ENCODE measurements around the gene RAVER1.

The RAVER1 gene

DNA sequence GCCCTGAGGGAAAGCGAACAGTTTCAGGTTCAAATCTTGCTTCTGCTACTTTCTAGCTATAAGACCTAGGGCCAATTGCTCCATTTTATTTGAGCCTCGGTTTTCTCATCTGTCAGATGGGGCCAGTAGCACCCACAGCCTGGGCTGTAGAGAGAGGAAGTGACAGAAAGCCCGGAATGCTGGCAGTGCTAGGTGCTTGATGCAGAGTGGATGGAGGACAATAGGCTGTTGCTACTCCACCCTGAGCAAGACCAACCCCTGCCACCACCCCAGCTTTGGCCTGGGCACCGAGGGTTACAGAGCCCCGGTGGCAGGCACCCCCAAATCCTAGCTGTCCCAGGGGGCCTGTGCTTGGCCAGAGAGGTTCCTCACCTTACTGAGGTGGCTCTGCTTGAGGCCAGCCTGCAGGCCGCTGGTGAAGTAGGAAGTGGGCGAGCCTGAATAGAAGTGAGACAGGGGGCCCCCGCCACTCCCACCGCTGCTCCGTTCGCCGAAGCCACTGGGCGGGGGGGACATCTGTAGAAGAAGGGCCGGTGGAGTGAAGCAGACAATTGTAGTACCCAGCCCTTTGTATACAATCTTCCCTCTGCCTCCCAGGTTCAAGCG lies 15.4 kb downstream of the RAVER1 start:
- no peak for DNase-seq

DNA sequence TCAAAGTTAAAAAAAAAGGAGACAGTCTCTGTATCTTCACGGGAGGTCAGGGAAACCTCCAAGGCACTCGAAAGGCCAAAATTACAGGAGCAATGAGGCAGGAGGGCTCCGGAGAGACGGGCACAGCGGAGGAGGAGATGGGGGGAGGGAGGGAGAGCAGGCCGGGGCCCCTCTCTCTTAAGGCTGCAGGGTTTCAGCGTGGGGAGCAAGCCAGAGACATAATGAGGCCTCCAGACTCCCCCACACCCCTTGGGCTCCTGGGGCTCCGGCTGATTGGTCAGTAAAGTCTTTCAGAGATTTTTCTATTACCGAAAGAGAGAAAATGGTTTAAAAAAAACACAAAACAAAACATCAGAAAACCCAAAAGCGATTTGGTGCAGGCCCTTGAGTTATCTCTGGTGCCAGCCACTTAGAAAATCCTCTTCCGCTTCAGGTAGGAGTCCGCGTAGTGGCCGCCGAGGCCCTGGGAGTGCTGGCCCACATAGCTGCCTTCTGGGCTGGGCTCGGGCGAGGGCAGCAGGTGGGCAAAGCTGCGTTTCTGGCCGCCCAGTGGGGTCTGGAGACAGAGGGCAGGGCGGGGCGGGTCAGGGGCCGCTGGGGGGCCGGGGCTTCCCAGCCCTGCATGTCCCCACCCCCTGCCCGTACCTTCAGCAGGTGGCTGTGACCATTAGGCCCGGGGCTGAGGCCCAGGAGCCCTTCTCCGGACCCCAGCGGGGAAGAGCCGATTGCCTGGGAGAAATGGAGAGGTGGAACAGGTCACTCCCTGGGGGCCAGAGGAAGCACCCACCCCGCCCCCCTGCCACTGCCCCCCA lies 16.1 kb downstream of the RAVER1 start:
- DNase-seq: no peak

DNA sequence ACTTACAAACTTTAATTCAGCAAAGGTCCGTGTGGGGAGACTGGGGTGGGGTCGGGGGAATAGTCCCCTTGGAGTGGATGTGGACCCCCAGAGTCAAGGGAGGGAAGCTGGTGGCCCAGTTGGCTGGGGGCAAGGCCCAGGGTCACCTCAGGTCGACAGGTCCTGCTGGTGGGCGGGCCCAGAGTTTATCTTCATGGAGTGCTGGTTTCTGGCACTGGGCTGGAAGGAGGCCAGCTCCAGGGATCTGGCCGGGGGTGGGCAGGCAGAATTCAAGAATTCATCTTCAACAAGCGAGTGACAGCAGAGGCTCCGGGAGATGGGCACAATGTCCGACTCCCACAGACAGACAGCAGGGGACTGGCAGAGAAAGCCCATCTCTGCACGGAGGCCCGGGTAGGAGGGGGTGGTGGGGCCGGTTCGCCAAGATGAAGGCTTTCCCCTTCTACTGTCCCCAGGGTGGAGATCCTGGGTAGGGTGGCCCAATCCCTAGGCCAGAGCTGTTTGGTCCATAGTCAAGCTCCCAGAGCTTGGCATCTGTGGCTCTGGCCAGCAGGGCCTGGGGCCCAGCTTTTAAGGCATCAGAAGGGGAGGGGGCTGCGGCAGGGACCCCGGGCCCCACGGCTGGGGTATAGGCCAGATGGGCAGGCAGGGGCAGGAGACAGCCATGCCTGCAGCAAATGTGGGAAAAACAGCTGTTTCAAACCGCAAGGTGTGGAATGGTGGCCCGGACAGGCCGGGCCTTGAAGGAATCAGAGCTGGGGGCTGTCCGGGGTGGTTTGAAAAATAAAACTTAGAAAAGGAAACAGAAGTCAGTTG lies 16.9 kb downstream of the RAVER1 start:
- no peak for DNase-seq

DNA sequence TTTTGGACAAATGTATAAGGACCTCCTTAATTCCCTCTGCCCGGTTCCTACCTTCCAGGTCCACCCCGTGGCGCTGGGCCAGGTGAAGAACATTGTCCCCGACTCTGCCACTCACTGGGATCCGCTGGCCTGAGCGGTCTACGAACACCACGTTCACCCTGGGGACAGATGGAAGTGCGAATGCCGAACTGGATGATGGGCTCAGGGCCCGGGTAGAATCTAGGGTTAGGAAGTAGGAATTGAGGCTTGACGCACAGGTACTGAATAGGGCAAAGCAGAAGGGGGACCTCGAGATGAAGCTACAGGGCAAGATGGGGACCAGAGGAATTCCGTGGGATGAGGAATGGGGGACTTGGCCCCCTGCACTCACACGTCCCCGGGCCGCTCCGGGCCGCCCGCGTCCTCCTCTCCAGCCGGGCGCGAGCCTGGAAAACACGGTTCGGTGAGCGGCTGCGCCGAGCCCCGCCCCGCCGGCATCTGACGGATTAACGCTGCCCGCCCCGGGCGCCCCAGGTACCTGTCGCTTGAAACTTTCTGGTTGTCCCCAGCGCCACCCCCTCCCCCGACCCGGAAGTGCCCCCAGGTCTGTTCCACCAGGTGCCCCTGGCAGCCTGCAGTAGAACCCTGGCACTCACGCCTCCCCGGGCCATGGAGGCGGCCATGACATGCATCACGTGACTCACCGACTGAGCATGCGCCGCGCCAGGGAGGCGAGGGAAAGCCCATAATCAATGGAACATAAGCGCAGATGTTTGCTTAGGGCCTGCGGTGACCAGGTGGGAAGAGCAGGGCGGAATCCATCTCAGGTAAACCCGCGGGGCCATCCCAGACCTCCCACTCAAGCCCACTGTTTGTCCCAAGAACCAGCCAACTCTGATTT lies 17.8 kb downstream of the RAVER1 start, which contains the start of gene FDX2:
FDX2 (minus strand) TSS at position 681 of the 880 bp plus-strand sequence; CDS start at position 662, 19 bp downstream.
- peak; percentile 78 to 90 (median 89) for DNase-seq

DNA sequence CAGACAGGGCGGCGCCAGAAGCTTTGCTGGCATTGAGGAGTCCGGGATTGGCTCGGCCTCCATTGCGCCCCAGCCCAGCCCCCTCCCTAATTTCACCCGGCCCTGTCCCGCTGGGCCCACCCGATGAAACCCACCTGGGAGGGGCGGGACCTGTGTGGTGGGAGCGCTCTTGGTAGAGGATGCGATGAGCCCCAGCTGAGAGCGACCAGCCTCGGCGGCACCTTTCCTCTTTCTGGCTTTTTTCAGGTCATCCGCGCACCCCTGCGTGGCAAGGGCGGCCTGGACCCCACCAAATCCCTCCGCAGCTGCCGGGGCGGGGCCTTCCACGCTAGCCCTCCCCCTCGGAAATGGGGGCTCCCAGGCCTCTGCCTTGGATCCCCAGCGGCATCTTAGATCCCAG lies 23.9 kb downstream of the RAVER1 start, which contains the start of gene ZGLP1:
ZGLP1 (minus strand) TSS at position 393 of the 400 bp plus-strand sequence.
- DNase-seq: no peak

DNA sequence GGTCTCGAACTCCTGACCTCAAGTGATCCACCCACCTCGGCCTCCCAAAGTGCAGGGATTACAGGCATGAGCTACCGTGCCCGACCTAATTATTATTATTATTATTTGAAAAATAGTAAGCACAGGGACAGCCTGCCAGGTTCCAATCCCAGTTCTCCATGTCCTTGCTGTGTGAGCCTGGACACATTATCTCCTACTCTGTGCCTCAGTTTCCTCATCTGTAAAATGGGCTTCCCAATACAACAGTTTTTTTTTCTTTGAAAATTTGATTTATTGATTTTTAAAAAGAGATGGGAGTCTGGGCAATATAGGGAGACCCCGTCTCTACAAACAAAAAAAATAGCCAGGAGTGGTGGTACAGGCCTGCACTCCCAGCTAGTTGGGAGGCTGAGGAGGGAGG lies 27.0 kb downstream of the RAVER1 start:
- no peak for DNase-seq

DNA sequence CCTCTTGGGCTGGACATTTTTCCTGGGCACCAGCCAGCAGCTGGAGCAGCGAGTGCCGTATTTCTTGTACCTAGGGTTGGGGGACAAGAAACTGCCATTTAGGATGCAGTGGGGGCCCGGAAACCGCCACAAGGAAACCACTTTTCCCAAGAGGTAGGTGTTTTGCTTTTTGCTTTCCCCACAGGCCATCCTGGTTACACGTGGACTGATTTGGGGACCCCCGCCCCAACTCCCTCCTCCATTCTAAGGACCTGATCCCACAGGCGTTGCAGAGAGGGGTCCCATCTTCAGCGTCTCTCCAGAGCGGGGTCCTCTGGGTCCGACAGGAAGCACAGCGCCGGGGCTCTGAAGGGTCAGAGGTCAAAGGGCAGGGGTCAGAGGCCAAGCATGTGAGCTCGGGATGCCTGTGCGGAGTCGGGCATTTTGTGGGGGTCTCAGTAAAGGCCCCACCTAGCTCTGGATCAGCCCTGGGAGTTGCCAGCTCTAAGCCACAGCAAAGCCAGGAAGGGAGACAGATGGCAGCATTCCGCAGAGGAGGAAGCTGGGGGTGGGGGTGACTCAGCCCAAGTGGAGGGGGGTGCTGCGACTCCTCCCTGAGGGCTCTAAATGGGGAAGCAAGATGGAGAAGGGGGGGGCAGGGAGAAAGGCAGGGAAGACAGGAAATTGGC lies 28.1 kb downstream of the RAVER1 start:
- no peak for DNase-seq

DNA sequence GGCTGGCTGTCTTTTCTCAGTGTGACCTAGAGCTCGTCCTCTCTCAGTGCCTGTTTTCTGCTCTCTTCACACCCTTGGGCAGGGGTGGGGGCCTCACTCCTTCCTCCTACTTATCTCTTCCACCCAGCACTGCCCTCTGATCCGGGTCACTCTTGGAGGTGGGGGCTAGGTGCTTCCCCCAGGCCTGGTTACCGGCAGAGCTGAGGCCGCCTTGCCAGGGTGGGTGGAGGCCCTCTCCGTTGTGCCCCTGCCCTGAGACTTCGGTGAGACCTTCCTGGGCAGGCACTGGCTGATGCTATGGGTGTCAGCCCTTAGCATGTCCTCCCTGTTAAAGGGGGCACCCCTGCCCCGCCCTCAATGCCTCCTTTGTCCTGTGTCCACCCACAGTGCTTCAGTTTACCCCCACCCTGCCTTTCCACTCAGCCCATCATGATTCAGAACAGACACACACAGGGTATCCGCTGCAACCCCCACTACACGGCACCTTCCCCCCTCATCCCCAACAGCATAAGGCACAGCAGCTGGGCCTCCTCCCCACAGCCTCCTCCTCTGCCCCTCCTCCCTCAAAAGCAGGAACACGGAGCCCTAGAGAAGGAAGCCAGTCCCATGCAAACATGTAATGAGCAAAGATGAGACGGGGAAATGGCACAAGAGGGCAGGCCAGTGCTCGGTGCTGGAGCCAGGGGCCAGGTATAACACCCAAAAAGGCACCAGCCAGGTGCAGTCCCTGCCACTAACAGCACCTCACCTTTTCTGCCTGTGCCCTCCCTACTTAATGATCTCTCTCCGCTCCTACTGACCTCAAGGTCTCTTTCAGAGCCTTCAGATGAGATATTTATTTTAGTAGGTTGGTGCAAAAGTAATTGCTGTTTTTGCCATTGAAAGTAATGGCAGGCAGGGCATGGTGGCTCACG lies 33.5 kb downstream of the RAVER1 start:
- no peak for DNase-seq

DNA sequence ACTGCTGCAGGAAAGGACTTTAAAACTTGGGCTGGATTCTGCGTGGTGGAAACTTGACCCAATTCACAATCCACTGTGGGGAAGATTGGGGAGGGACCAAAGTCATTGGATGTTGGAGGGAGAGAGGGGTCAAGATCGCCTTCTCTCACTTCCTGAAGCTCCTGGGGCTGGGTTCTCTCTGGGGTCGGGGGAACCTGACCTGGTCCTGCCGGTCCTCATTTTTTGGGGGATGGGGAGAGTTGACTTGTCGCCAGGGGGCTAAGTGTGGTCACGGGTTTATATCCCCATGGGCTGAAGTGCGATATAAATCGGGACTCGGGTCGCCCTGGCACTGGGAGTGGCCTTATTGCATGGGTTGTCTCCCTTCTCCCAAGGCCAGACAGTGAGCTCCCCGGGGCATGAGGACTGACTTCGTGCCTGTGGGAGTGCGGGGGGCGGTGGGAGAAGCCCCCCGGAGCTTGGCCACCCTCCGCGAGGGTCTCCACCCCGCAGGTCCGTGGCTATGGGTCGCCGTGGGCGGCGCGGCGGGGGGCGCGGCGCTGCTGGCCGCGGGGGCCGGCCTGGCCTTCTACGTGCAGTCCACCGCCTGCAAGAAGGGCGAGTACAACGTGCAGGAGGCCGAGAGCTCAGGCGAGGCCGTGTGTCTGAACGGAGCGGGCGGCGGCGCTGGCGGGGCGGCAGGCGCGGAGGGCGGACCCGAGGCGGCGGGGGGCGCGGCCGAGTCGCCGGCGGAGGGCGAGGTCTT lies 37.3 kb downstream of the RAVER1 start:
- no peak for DNase-seq

DNA sequence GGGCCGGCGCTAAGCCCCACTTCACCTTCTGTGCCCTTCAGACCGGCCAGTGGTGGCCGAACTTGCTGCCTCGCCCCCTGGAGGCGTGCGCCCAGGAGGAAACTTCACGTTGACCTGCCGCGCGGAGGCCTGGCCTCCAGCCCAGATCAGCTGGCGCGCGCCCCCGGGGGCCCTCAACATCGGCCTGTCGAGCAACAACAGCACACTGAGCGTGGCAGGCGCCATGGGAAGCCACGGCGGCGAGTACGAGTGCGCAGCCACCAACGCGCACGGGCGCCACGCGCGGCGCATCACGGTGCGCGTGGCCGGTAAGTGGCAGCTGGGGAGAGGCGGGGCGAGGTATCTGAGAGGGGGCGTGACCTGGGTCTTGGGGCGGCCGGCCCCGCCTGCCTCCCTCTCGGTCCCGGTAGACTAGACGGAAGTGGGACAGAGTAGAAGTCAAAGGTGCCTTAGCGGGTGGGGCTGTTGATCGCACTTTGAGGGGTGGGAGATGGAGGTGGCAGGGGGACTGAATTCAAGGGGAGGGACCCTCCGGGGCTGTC lies 38.0 kb downstream of the RAVER1 start:
- peak; percentile 38 to 83 (median 63) for DNase-seq

DNA sequence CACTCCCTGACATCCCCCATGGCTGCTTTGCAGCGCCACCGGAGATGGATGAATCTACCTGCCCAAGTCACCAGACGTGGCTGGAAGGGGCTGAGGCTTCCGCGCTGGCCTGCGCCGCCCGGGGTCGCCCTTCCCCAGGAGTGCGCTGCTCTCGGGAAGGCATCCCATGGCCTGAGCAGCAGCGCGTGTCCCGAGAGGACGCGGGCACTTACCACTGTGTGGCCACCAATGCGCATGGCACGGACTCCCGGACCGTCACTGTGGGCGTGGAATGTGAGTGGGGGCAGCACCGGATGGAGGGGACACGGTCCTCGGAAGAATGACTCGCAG lies 39.0 kb downstream of the RAVER1 start:
- no peak for DNase-seq

DNA sequence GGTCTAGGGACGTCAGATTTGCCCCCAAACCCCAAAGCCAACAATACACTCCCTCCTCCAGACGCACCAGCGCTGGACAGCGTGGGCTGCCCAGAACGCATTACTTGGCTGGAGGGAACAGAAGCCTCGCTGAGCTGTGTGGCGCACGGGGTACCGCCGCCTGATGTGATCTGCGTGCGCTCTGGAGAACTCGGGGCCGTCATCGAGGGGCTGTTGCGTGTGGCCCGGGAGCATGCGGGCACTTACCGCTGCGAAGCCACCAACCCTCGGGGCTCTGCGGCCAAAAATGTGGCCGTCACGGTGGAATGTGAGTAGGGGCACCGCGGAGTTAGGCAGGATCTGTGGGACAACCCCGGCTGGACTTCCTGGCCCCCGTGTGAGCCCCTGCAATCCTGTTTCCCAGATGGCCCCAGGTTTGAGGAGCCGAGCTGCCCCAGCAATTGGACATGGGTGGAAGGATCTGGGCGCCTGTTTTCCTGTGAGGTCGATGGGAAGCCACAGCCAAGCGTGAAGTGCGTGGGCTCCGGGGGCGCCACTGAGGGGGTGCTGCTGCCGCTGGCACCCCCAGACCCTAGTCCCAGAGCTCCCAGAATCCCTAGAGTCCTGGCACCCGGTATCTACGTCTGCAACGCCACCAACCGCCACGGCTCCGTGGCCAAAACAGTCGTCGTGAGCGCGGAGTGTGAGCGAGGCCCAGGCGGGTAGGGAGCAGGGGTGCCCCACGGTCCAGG lies 39.5 kb downstream of the RAVER1 start:
- peak in 1 of 5 experiments; percentile 14 for DNase-seq

DNA sequence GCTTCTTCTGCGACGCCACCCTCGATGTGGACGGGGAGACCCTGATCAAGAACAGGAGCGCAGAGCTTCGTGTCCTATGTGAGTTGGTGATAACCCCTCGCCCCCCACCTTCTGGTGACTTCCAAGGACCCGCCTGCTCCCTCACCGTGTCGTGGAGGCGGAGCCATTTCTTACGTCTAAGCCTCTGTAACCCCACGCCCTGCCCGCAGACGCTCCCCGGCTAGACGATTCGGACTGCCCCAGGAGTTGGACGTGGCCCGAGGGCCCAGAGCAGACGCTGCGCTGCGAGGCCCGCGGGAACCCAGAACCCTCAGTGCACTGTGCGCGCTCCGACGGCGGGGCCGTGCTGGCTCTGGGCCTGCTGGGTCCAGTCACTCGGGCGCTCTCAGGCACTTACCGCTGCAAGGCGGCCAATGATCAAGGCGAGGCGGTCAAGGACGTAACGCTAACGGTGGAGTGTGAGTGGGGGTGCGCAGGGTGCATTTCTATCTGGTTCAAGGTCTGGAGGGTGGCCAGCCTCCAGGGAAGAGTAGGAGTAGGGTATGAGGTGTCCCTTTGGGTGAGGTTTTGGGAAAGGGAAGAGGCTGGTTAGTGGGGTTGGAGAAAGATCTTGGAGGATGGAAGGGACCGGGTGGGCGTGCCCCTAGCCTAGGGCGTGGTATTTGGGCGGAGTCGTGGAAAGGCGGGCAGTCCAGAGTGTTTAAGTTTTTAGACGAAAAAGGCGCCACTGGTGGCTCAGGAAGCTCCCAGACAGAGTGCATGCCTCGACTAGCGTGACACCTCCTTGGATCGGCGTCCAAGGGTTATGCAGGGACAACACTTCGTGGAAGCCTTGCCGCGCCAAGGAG lies 40.3 kb downstream of the RAVER1 start:
- peak in 1 of 5 experiments; percentile 34 for DNase-seq

DNA sequence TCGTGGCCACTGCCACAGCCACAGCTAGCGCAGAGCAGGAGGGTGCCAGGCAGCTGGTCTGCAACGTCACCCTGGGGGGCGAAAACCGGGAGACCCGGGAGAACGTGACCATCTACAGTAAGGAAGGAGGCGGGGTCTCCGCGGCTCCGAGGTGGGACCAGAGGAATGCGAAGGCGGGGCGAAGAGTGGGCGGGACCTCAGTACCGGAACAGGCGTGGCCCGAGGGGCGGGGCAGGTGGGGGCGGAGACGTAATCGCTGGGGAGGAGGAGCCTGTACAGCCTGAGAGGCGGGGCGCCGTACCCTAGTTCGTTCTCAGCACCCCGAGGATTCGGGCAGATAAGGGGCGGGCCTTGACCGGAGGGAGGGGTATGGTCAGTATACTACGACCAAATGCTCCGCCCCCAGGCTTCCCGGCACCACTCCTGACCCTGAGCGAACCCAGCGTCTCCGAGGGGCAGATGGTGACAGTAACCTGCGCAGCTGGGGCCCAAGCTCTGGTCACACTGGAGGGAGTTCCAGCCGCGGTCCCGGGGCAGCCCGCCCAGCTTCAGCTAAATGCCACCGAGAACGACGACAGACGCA lies 41.0 kb downstream of the RAVER1 start:
- DNase-seq: peak; percentile 48 to 69 (median 55)

DNA sequence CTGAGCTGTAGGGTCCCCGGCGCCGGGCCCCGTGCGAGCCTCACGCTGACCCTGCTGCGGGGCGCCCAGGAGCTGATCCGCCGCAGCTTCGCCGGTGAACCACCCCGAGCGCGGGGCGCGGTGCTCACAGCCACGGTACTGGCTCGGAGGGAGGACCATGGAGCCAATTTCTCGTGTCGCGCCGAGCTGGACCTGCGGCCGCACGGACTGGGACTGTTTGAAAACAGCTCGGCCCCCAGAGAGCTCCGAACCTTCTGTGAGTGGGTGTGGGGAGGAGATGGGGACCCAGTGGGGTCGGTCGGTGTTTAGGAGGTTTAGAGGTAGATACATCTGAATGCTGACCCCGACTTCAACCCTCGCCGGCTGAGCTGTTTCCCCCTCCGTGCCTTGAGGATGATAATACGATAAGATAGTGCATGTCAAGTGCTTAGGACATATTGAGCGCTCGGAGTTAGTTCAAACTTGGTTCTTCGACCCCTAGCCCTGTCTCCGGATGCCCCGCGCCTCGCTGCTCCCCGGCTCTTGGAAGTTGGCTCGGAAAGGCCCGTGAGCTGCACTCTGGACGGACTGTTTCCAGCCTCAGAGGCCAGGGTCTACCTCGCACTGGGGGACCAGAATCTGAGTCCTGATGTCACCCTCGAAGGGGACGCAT lies 41.6 kb downstream of the RAVER1 start:
- DNase-seq: peak in 1 of 5 experiments; percentile 45

DNA sequence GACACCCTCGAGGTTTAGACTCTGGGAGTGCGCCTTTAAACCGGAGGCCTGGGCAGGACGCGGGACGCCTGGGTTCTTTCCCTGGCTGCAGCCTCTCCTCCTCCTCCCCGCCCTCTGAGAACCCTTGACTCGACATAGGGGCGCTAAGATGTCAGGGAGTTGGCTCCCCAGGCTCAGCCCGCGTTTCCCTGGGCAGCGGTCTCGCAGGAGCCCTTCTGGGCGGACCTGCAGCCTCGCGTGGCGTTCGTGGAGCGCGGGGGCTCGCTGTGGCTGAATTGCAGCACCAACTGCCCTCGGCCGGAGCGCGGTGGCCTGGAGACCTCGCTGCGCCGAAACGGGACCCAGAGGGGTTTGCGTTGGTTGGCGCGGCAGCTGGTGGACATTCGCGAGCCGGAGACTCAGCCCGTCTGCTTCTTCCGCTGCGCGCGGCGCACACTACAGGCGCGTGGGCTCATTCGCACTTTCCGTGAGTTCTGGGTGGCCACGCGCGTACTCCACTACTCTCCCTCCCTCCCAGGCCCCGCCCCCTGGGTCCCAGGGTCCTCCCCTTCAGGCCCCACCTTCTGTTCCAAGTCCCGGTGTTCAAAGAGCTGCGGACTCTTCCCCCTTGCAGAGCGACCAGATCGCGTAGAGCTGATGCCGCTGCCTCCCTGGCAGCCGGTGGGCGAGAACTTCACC lies 42.3 kb downstream of the RAVER1 start:
- DNase-seq: peak in 2 of 5 experiments; percentile 47 to 57

Measured in T-helper 2 cell (primary cell).